GM19452 (cell line): ENCODE measurements around the gene SEPTIN2.
"Not testable (repeated sequence)": the region's sequence is repeated elsewhere in the genome, so short reads cannot be mapped to it uniquely, and the experiment has no call there.

ENCODE experiments used
- ATAC-seq: cut with Tn5 transposase; IDR thresholded peaks from one replicate; pipeline ENCODE4 v1.9.1; 2021; ENCODE audit not compliant: unreplicated experiment

The SEPTIN2 gene

DNA sequence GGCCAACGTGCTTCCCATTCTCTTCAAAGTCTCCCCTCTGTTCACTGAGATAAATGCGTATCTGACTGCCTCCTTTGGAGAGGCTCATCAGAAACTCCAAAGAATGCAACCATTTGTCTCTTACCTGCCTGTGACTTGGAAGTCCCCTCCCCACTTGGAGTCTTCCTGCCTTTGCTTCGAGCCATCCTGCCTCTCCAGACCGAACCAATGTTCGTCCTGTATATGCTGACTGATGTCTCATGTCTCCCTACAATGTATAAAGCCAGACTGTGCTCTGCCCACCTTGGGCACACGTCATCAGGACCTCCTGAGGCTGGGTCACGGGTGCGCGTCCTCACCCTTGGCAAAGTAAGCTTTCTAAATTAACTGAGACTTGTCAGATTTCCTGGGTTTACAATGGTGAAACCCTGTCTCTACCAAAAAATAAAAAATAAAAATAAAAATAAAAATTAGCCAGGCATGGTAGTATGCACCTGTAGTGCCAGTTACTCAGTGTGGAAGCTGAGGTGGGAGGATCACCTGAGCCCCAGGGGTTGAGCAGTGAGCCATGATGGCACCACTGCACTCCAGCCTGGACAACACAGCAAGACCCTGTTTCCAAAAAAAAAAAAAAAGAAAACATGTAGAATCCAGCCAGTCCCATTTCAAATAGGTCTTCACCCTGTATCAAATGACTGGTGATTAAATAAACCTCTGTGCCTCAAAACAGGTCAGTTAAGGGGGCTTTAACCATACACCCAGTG is 29.2 kb upstream of the SEPTIN2 start:
- no peak for ATAC-seq

DNA sequence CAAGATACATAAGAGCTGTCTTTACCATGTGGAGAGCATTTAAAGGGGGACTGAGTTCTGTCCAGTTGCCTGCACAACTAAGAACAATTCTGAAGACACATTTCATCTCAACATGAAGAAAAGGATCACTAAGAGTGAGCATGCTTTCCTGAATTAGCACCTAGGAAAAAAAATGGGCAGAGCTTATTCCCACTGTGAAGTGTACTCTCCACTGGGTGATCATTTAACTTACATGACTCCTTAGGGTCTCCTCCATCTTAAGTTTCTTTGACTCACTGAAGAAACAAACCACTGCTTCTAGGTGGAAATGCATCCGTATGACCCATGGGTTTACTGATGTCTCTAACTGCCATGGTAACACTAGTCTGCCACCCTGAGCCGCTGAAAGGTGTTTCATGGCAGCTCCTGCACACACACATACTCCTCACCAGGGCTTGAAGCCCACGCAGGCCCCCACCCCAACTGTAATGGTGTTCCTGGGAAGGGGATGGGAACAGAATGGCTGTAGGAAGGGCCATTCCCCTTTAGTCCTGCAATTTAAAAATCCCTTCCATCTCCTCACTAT is 27.3 kb upstream of the SEPTIN2 start:
- no peak for ATAC-seq

DNA sequence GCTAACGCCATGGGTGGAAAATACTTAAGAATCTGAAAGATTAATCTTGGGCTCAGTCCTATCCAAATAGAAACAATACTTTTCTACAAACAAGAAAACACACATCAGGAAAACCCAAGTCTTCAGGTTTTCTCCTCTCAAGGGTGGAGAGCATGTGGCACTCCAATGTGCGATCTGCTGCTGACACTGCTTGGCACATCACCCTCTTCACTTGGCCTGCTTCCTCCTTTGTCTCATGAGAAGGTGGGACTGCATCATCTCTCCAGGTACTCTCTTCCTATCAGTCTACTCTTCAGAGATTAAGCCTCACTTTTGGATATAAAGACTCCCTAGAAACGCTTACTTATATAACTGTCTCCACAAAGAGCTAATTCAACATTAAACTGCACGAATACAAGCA is 26.7 kb upstream of the SEPTIN2 start:
- no peak for ATAC-seq

DNA sequence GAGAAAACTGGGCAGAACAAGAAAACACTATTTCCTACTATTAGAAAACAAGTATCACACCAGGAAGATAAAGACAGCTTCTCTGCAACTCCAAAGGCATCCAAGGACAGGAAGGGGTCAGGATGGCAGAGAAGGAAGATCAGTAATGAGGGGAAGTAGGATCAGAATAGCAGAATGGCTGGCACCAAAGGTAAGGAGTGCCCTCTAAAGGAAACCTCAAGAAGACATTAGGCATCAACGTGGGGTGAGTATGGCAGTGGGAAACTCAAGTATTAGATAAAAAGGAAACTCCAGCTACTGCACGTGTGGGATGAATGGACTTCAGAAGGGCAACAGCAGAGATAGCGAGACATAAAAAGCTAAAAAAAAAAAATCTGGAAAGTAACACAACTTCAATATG is 26.1 kb upstream of the SEPTIN2 start:
- no peak for ATAC-seq

DNA sequence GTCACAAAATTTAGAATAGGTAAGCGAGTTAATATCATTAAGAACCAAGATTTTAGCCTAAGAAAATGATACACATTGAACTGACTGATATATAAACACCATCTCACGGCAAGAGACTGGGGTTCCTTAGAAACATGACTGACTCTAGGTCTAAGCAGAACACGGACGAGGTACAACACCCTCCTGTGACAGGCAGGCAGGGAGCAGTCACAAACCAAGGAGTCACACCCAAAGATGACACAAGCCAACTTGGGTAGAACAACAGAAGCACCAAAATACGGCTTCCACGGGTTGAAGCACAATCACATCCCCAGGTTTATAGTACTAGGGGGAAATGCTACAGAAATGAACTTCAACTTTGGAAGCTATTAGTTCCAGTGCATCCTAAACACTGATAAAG is 24.6 kb upstream of the SEPTIN2 start:
- no peak for ATAC-seq

DNA sequence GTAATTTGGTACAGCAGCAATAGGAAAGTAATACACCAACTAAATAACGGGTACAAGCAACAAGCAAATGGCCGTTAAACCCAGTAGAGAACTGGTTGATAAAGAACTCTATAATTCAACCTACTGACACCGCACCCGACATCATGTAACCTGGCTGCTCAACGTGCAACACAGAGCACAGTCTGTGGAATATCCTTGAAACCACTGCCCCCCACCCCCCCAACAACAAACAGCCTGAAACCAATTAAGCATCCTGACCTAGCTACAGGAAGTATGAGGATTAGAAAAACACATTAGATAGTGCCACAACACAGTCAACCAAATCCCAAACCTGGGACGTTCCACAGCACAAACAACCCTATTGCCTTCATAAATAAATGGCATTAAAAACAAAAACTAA is 23.7 kb upstream of the SEPTIN2 start:
- ATAC-seq = no peak

DNA sequence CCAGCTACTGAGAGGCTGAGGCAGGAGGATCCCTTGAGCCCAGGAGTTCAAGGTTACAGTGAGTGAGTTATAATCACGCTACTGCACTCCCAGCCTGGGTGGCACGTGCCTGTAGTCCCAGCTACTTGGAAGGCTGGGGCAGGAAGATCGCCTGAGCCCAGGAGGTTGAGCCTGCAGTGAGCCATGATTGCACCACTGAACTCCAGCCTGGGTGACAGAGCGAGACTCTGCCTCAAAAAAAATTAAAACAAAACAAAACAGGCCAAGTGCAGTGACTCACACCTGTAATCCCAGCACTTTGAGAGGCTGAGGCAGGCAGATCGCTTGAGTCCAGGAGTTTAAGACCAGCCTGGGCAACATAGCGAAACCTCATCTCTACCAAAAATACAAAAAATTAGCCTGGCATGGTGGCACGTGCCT is 22.3 kb upstream of the SEPTIN2 start:
- not testable (repeated sequence) for ATAC-seq

DNA sequence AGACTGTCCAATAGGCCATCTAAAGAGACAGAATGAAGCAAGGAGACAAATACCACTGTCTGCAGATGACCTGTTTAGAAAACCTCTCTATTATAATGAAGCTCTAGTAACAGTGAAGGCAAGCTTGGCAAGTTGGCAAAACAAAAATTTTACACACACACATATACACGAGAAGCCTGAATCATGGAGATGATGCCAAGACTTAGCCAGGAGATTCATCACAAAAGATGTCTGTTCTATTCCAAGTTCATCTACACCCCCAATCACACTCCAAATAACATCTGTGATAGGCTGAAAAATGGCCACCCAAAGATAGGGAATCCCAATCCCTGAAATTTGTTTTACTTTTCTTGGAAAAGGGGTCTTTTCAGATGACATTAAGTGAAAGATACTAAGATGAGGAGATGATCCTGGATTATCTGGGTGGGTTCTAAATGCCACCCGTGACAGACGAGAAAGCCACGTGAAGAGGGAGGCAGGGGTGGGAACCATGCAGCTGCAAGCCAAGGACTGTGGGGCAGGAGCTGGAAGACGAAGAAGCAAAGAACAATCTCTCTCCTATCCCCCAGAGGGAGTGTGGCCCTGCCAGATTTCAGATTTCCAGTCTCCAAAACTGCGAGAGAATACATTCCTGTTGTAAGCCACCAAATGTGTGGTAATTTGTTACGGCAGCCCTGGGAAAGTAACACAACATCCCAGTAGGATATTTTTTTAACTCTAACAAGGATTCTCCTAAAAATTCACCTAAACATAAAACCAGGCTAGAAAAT is 20.2 kb upstream of the SEPTIN2 start:
- no peak for ATAC-seq

DNA sequence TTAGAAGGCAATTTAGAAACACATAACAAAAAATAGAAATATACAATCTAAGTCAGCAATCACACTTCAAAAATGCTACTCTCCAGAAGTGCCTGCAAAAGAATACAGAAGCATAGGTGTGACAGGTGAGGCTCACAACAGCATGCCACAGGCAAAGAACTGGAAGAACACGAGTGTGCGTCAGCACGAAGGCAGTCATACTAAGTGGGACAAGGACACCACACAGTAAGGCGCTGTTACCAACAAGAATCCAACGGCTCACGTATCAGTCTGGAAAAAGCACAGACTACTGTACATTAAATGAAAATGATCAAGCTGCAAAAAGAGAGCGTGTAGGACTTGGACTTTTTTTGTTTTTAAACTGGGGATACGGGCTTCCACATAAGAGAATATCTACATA is 19.0 kb upstream of the SEPTIN2 start:
- no peak for ATAC-seq

DNA sequence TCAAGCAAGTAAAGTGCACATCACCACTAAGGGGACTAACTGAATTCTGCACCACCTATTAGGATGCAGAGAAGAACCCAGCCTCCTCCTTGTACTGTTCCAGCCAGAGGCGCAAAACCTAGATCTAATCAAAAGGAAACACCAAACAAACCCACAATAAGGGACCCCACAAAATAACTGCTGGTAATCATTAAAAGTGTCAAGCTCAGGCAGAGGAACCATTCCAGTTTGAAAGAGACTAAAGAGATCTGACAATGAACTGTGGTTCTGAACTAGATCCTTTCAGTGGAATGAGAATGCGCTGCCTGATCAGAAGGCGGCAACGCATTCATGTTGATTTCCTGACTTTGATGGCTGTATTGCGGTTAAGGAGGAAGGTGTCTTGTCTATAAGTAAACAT is 17.1 kb upstream of the SEPTIN2 start:
- ATAC-seq = no peak

DNA sequence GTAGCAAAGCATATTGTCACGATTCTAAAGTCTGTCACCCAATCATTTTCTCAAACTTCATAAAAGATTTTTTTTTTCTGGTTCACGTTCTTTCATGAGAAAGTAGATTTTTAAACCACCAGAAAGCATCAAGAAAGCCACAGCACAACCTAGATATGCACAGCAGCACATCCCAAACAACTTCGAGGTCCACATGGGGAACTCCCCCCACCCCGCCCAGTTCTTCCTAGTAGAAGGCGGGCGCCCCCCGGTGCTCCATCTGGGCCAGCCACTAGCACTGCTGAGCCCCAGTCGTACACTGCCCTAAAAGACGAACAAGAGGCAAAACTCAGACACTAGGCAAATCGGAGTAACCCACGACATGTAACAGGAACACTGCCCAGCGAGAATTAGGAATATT is 15.7 kb upstream of the SEPTIN2 start:
- ATAC-seq = no peak

DNA sequence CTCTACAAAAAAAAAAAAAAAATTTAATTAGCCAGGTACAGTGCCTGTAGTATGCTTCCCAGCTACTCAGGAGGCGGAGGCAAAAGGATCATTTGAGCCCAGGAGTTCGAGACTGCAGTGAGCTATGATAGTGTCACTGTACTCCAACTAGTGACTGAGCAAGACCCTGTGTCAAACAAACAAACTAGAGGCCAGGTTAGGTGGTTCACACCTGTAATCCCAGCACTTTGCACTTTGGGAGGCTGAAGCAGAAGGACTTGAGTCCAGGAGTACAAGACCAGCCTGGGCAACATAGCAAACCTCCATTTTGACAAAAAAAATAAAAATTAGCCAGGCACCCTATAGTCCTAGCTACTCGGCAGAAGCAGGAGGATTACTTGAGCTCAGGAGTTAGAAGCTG is 13.6 kb upstream of the SEPTIN2 start:
- no peak for ATAC-seq

DNA sequence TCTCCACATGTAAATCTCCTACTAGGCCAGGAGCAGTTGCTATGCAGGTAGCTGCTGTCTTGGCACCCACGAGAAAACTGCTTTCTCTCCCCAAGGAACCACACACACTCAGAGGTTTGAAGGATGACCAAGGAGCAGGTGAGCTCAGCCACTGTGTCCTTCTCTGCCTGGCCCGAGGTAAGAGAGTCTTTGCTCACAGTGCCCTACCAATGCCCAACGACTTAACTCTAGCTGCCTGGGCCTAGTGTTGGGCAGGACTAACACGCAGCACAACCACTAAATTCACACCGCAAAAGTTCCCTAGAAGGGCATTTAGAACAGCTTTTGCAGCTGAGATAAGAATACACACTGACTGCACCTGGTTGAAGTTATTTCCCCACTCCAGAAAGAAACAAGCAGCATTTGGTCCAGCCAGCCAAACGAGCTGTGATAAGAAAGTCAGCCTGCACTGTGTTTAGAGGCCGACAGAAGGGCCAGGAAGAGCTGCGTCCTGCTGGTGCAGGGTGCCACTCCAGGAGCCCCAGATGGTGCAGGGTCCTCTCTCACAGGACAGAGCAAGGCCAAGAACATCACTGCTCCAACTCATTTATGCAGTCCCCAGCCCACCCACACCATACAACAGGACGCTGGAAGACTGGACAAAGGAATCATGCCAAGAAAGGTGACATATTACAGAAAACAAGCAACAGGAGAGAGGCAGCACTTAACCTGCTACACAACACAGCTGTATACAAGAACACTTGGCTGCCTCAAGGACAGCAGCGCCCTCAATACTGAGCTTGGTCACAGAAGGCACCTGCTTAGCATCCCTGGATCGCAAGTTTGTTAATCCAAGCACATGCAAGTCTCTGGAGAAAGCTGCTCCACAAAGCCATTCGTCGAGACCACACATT is 12.7 kb upstream of the SEPTIN2 start:
- ATAC-seq = no peak

DNA sequence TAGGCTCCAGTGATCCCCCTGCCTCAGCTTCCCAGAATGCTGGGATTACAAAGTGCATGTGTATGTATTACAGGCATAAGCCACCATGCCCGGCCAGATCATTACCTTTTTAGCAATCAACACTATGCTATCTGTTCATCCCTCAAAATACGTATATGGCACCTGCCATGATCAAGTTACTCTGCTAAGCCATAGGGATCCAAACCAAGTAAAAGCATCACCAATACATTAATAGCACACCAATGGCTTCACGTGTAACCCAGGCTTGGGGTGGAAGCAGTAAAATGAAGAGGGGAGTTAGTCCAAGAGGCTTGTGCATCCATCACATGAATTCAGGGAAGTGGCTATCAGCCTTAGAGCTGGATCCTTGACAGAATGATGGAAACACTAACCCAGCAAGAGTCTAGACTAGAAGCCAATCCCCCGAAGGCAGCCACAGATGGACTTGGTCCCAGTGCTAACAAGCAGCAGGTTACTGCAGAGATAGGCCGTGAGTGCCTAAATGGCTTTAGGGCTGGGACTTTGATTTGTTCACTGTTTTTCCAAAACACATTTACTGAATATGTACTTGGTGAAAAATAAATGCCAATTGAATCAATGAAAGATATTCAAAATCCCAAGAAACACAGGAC is 11.6 kb upstream of the SEPTIN2 start:
- ATAC-seq = no peak

DNA sequence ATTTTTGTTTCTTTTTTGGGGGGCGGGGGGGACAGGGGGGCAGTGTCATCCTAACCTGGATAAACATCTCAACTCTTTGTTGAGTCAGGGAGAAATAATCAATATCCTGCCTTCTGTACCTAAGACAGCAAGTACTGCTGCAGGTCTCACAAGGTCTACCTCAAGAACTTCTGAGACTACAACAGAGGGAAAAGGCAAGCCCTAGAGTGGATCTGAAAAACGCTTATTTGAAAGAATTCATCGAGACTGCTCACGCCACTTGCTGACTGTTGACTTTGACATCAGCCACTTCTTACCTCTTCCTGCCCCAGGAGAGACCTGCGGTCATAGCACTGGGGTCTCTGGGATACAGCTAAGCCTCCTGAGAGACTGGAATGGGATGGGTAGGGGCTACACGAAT is 8.7 kb upstream of the SEPTIN2 start:
- ATAC-seq = no peak

DNA sequence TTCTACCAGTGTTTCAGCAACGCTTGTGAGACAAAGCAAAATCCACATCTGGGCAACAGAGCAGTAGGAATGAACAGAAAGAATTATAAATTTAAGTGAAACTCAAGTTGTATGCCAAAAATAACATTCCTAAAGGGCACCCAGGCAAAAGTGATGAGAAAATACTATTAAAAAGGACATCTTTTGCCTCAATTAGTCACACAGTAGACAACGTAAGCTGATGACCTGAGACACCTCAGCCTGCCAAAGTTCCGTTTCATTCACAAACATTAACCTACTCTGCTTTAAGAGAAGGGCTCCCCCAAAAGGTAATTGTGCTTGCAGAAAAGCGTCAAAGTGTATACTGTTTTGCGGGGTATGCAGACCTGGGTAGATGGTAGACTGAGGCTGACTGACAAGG is 7.5 kb upstream of the SEPTIN2 start:
- ATAC-seq = no peak

DNA sequence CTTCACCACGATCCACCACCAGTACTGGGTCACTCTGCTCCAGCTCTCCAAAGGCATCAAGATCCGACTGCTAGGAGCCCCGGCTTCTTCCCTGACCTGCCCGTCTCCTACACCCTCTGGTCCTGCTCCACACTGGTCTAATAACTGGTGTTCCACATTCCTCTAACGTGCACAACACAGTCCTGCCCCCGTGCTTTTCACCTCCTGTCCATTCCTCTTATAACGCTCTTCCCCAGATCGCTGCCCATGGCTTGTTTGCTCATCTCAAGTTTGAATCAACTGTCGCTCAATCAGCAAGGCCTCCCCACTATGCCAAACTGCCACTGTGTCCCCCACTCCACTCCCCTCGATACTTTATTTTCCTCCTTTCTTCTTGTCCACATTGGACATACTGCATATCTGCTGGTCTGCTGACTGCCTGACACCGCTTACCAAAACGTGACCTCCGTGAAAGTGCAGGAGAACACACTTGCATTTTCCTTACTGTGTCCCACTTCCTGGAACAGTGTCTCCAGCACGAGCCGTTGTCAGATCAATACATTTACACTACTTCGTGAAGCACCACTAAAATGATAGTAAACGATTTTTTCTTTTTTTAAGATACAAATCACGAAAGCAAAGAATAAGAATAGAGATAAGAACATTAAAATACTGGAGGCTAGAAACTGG is 6.8 kb upstream of the SEPTIN2 start:
- no peak for ATAC-seq

DNA sequence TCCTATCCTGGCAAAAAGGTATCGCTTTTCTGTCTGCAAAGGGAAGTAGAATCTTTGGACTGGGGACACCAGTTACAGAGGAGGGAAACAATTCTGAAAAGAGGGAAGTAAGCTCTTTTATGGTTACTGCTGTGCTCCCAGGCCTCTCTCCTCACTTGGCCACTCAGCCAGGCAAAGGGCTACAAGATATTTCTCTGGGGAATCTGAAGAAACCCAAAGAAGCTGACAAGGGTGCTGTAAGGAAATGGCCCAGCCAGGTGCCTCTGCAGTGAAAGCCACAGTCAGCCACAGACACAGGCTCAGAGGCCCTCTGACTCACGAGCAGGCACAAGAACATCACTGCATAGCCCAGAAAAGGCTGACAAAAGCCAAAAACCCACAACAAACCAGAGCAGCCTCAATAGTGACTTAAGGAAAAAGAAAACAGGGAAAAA is 6.0 kb upstream of the SEPTIN2 start:
- ATAC-seq = peak; percentile 52

DNA sequence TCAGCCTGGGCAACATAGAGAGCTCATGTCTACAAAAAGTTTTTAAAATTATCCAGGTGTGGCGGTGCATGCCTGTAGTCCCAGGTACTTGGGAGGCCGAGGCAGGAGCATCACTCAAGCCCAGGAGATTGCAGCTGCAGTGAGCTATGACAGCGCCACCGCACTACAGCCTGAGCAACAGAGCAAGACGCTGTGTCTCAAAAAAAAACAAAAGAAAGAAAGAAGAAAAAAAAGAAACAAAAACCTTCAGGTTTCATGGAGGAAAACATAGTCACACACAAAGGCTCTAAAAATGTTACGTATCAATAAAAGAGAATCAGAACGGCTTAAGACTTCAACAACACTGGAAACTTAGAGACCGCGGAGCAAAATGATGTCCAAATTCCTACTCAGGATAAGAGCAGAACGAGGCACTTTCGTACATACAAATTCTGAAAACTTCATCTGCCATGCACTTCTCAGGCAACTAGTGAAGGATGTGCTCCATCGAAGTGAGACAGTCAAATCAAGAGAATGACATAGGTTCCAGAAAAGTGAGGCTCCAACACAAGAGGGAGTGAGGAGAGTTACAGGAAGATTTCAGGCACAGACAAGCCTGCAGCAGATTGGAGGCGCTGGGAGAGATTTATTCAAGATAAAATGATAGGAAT is 4.7 kb upstream of the SEPTIN2 start:
- ATAC-seq = no peak

DNA sequence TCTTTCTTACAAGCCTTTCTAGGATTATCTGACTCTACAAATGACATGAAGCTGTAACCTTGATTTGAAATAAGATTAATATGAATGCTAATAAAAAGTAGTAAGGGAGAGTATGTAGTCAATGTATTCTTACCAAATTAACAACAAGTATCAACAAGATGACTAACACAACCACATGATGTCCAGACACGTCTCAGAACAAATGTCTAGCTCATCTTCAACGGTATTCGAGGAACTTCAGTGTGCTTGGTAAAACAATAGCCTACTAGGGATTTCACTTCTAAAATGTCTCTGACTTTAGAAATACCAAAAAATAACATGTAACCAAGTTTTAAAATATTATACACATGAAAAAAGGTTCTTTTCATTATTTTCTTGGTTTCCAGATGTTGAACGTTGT is 3.6 kb upstream of the SEPTIN2 start:
- no peak for ATAC-seq
